NCI-H510A (cell line): Measurements from ENCODE around the gene AP2A2.

Experiments
- DNase-seq: peaks from one replicate; lab custom pipeline; 2025; lab: John Stamatoyannopoulos, UW

AP2A2 gene

GRCh38 chr11:1041936-1042608 is 116.4 kb downstream of the AP2A2 start:
- no peak for DNase-seq

GRCh38 chr11:1042626-1043562 is 117.2 kb downstream of the AP2A2 start:
- no peak for DNase-seq

- no peak for DNase-seq
Measured at GRCh38 chr11:1043563-1044096, 118.0 kb downstream of the AP2A2 start.

GRCh38 chr11:1044160-1044559 is 118.5 kb downstream of the AP2A2 start:
- no peak for DNase-seq

- no peak for DNase-seq
Measured at GRCh38 chr11:1047595-1048156, 122.0 kb downstream of the AP2A2 start.

- no peak for DNase-seq
Measured at GRCh38 chr11:1048375-1049070, 122.9 kb downstream of the AP2A2 start.

GRCh38 chr11:1049071-1049405 is 123.4 kb downstream of the AP2A2 start:
- DNase-seq, result no peak

- no peak for DNase-seq
Measured at GRCh38 chr11:1049431-1049891, 123.8 kb downstream of the AP2A2 start.

GRCh38 chr11:1049911-1050580 is 124.4 kb downstream of the AP2A2 start:
- no peak for DNase-seq

- peak; percentile 46 for DNase-seq
Measured at GRCh38 chr11:1050581-1051355, 125.1 kb downstream of the AP2A2 start.

- no peak for DNase-seq
Measured at GRCh38 chr11:1051356-1052132, 125.9 kb downstream of the AP2A2 start.

- no peak for DNase-seq
Measured at GRCh38 chr11:1052133-1053011, 126.7 kb downstream of the AP2A2 start.

GRCh38 chr11:1053121-1053901 is 127.6 kb downstream of the AP2A2 start:
- no peak for DNase-seq

GRCh38 chr11:1054143-1055108 is 128.8 kb downstream of the AP2A2 start:
- DNase-seq, result no peak

- DNase-seq, result no peak
Measured at GRCh38 chr11:1055109-1055703, 129.5 kb downstream of the AP2A2 start.

GRCh38 chr11:1055990-1056771 is 130.5 kb downstream of the AP2A2 start:
- no peak for DNase-seq
